Kidney (tissue), 14 donors: ENCODE data around the gene CRHR1. TPM values are rescaled to one million over a fixed set of nuclear protein-coding genes. Genes with fewer than 3 reads are reported as not detected.

Experiments
- DNase-seq, 5 donors: peaks; one replicate each; pipeline ENCODE4 v3.0.0-alpha.2; 2013 to 2020
- FAIRE-seq: peaks from 2 replicates; lab custom pipeline; 2012; peaks lifted over from hg19 to GRCh38; lab: Jason Lieb, UNC
- H3K27ac ChIP-seq, 2 donors: one replicate each; pipeline ENCODE4 v1.7.0; 2013; ENCODE audit warnings: low read depth in 2 of 2, low read length in 2 of 2, inconsistent platforms in 1 of 2
- H3K27me3 ChIP-seq: one replicate; pipeline ENCODE4 v1.7.1; 2013; ENCODE audit warnings: low read length, inconsistent platforms; ENCODE audit not compliant: control insufficient read depth, insufficient read depth
- H3K36me3 ChIP-seq, 3 donors: one replicate each; pipeline versions ENCODE4 v1.7.0 to v1.7.1; 2013; ENCODE audit warnings: low read length in 3 of 3, control low read depth in 1 of 3, inconsistent platforms in 1 of 3; ENCODE audit not compliant: insufficient read depth in 3 of 3, control insufficient read depth in 2 of 3
- H3K4me1 ChIP-seq, 3 donors: one replicate each; pipeline versions ENCODE4 v1.7.0 to v1.7.1; 2013; ENCODE audit warnings: low read length in 3 of 3, inconsistent platforms in 1 of 3, low read depth in 1 of 3; ENCODE audit not compliant: control insufficient read depth in 2 of 3, insufficient read depth in 2 of 3
- H3K4me3 ChIP-seq, 3 donors: one replicate each; pipeline versions ENCODE4 v1.7.0 to v1.8.1; 2013; ENCODE audit warnings: low read length in 3 of 3, control low read depth in 1 of 3, inconsistent platforms in 1 of 3
- H3K9ac ChIP-seq, 3 donors: one replicate each; pipeline versions ENCODE4 v1.7.0 to v1.7.1; 2013; ENCODE audit warnings: low read length in 3 of 3, control low read depth in 1 of 3, inconsistent platforms in 1 of 3
- H3K9me3 ChIP-seq, 3 donors: one replicate each; pipeline versions ENCODE4 v1.7.0 to v1.7.1; 2013; ENCODE audit warnings: low read length in 3 of 3, control low read depth in 1 of 3, inconsistent platforms in 1 of 3; ENCODE audit not compliant: control insufficient read depth in 2 of 3, insufficient read depth in 1 of 3
- intact Hi-C: fragments of 100-400 bp; cut with DNase I; formaldehyde crosslinking; loops from one replicate; pipeline ENCODE4 v1.11.1; 2022
- polyA plus RNA-seq: library from polyadenylated mRNA; stranded (reverse); fragments of 350-450 nt; fragmentation: Illumina TruSeq; extraction: RNeasy Lipid Tissue Mini Kit (QIAGEN cat#74804); gene quantifications from one replicate; pipeline ENCODE4 v1.2.3, GENCODE V29; 2014; ENCODE audit warnings: low read depth, low replicate concordance; ENCODE audit not compliant: insufficient read depth
- total RNA-seq: library from RNA; stranded (reverse); fragmentation: NEBNext Ultra II Directional; extraction: Animal tissue kit (Norgen Biotek cat#: 25700); gene quantifications from one replicate; pipeline ENCODE4 v1.2.1, GENCODE V29; 2021
- TF ChIP-seq, protein P1 (sequence below): IDR thresholded peaks from 3 replicates; pipeline ENCODE4 v1.5.1; 2012; ENCODE audit warnings: mild to moderate bottlenecking, moderate library complexity, borderline replicate concordance; ENCODE audit not compliant: insufficient read depth; ENCODE audit errors: extremely low read depth
- donor health status: control.
- donor health status: control.
- donor health status: control.
- donor health status: control.
- donor health status: control.
- donor health status: DM: yes; HTN: yes; CAD: no.
- donor health status: Normal renal cell carcinoma (clear cell type).

Gene CRHR1
- total and polyA plus RNA-seq, 2 donors from 2014 or later: not detected

GRCh38 chr17:45739786-45740185 lies 44.3 kb upstream of the CRHR1 start:
- no peak overlapping the region for H3K27ac ChIP-seq
- DNase-seq (peak in 1 of 5 donors; percentile 15), FAIRE-seq (no peak)
- no peaks in the 10 kb centered on the region for H3K27me3 ChIP-seq
- intact Hi-C loops: no loop called here
- no peaks in the 10 kb centered on the region for H3K9me3 ChIP-seq
- no peak overlapping the region for H3K4me3 ChIP-seq
- H3K36me3 ChIP-seq: no peaks in the 10 kb centered on the region
- TF ChIP-seq, protein P1, sequence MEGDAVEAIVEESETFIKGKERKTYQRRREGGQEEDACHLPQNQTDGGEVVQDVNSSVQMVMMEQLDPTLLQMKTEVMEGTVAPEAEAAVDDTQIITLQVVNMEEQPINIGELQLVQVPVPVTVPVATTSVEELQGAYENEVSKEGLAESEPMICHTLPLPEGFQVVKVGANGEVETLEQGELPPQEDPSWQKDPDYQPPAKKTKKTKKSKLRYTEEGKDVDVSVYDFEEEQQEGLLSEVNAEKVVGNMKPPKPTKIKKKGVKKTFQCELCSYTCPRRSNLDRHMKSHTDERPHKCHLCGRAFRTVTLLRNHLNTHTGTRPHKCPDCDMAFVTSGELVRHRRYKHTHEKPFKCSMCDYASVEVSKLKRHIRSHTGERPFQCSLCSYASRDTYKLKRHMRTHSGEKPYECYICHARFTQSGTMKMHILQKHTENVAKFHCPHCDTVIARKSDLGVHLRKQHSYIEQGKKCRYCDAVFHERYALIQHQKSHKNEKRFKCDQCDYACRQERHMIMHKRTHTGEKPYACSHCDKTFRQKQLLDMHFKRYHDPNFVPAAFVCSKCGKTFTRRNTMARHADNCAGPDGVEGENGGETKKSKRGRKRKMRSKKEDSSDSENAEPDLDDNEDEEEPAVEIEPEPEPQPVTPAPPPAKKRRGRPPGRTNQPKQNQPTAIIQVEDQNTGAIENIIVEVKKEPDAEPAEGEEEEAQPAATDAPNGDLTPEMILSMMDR: no peak
- no peaks in the 10 kb centered on the region for H3K4me1 ChIP-seq
- no peak overlapping the region for H3K9ac ChIP-seq

DNA sequence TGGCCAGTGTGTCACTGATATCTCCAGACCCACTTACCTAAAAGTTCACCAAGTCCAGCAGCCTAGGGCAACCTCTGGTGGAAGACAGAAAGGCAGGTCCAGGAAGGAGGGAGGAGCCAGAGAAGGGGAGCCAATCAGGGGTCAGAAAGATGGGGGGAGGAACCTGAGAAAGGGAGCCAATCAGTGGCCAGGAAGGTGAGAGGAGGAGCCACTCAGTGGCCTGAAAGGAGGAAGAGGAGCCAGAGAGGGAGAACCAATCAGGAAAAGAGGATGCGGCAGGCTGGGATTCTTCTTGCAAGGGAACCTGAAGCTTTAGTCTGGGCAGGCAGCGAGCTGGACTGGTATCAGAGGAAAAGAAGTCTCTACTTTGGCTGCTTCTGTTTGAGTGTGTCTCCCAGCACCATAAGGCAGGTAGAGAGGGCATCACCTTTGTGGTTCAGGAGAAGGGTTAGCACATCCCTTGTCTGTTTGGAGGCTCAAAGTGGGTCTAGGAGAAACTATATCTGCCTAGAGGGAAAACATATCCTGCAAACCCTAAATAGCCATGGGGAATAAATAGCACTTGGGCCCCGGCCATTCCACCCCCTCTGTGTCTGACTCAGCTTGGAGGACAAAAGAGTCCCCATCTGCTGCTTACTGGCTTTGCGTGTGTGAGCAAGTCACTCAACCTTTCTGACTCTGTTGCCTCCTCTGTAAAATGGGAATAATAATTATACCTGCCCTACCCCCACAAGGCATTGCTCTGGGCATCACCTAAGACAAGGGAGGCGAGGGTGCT lies 43.4 kb upstream of the CRHR1 start:
- TF ChIP-seq, protein P1: no peak
- Histone ChIP-seq H3K9ac (no peak overlapping the region), H3K9me3 (no peaks in the 10 kb centered on the region), H3K27me3 (no peaks in the 10 kb centered on the region), H3K36me3 (no peaks in the 10 kb centered on the region), H3K27ac (no peak overlapping the region), H3K4me1 (no peaks in the 10 kb centered on the region), H3K4me3 (no peak overlapping the region)
- intact Hi-C loops: no loop called here
- DNase-seq: peak; percentile 27 to 73 (median 62)
- FAIRE-seq: no peak

GRCh38 chr17:45742251-45742650 lies 41.9 kb upstream of the CRHR1 start:
- no peak for FAIRE-seq
- H3K4me1 ChIP-seq: no peaks in the 10 kb centered on the region
- no peak overlapping the region for H3K27ac ChIP-seq
- no peak overlapping the region for H3K9ac ChIP-seq
- TF ChIP-seq, protein P1: no peak
- H3K36me3 ChIP-seq: no peaks in the 10 kb centered on the region
- H3K4me3 ChIP-seq: no peak overlapping the region
- peak in 3 of 5 donors; percentile 42 to 70 (median 58) for DNase-seq
- no peaks in the 10 kb centered on the region for H3K9me3 ChIP-seq
- no peaks in the 10 kb centered on the region for H3K27me3 ChIP-seq
- intact Hi-C loops: no loop called here
